ENCODE data around the gene MAP3K2.

Gene MAP3K2

GRCh38 chr2:127426501-127427354 is 39.0 kb upstream of the MAP3K2 start:
- Histone ChIP-seq H3K27ac (ENCODE audit: low read depth, low read length) (no peak overlapping the region), H4K20me1 (ENCODE audit: control insufficient read depth, insufficient read depth, low read depth, low read length) (no peaks in the 10 kb centered on the region), H3K27me3 (ENCODE audit: control insufficient read depth, low read length) (peaks cover 15% of the 10 kb centered on the region), H3K4me3 (ENCODE audit: low read length) (no peak overlapping the region), H3K4me2 (ENCODE audit: low read length) (no peak overlapping the region), H3K4me1 (ENCODE audit: control insufficient read depth, low read length) (peaks cover 16% of the 10 kb centered on the region), H3F3A (ENCODE audit: control insufficient read depth, insufficient read depth) (no peaks in the 10 kb centered on the region), H3K9me2 (replicated peaks; ENCODE audit: control insufficient read depth, low read length) (no peaks in the 10 kb centered on the region), H3K79me2 (ENCODE audit: control insufficient read depth, low read length) (no peaks in the 10 kb centered on the region), H3K9me3 (ENCODE audit: control insufficient read depth, insufficient read depth, low read length) (no peaks in the 10 kb centered on the region), H3K36me3 (ENCODE audit: control insufficient read depth, low read length) (no peaks in the 10 kb centered on the region)
- TF ChIP-seq EZH2phosphoT487 (IDR thresholded peaks at IDR 0.05; ENCODE audit: borderline replicate concordance, low read length) = no peak
- TF ChIP-seq CTCF (IDR thresholded peaks at IDR 0.05; ENCODE audit: low read depth, low read length, poor library complexity, severe bottlenecking) = no peak

- Histone ChIP-seq H3K4me2 (ENCODE audit: low read length) (no peak overlapping the region), H3K4me1 (ENCODE audit: control insufficient read depth, low read length) (peaks cover 16% of the 10 kb centered on the region), H3K9me2 (replicated peaks; ENCODE audit: control insufficient read depth, low read length) (no peaks in the 10 kb centered on the region), H3F3A (ENCODE audit: control insufficient read depth, insufficient read depth) (no peaks in the 10 kb centered on the region), H3K27me3 (ENCODE audit: control insufficient read depth, low read length) (peaks cover 17% of the 10 kb centered on the region), H3K9me3 (ENCODE audit: control insufficient read depth, insufficient read depth, low read length) (no peaks in the 10 kb centered on the region), H3K36me3 (ENCODE audit: control insufficient read depth, low read length) (no peaks in the 10 kb centered on the region), H3K27ac (ENCODE audit: low read depth, low read length) (no peak overlapping the region), H3K79me2 (ENCODE audit: control insufficient read depth, low read length) (no peaks in the 10 kb centered on the region), H3K4me3 (ENCODE audit: low read length) (no peak overlapping the region), H4K20me1 (ENCODE audit: control insufficient read depth, insufficient read depth, low read depth, low read length) (no peaks in the 10 kb centered on the region)
- TF ChIP-seq CTCF (IDR thresholded peaks at IDR 0.05; ENCODE audit: low read depth, low read length, poor library complexity, severe bottlenecking) (no peak), EZH2phosphoT487 (IDR thresholded peaks at IDR 0.05; ENCODE audit: borderline replicate concordance, low read length) (no peak)
Observed at GRCh38 chr2:127425540-127426490, 38.0 kb upstream of the MAP3K2 start.

- Histone ChIP-seq H3F3A (ENCODE audit: control insufficient read depth, insufficient read depth) (no peaks in the 10 kb centered on the region), H3K9me2 (replicated peaks; ENCODE audit: control insufficient read depth, low read length) (no peaks in the 10 kb centered on the region), H3K4me3 (ENCODE audit: low read length) (no peak overlapping the region), H3K4me2 (ENCODE audit: low read length) (no peak overlapping the region), H4K20me1 (ENCODE audit: control insufficient read depth, insufficient read depth, low read depth, low read length) (no peaks in the 10 kb centered on the region), H3K4me1 (ENCODE audit: control insufficient read depth, low read length) (peaks cover 16% of the 10 kb centered on the region), H3K27me3 (ENCODE audit: control insufficient read depth, low read length) (peaks cover 17% of the 10 kb centered on the region), H3K79me2 (ENCODE audit: control insufficient read depth, low read length) (no peaks in the 10 kb centered on the region), H3K9me3 (ENCODE audit: control insufficient read depth, insufficient read depth, low read length) (no peaks in the 10 kb centered on the region), H3K27ac (ENCODE audit: low read depth, low read length) (no peak overlapping the region), H3K36me3 (ENCODE audit: control insufficient read depth, low read length) (no peaks in the 10 kb centered on the region)
- no peak for TF ChIP-seq CTCF (IDR thresholded peaks at IDR 0.05; ENCODE audit: low read depth, low read length, poor library complexity, severe bottlenecking)
- no peak for TF ChIP-seq EZH2phosphoT487 (IDR thresholded peaks at IDR 0.05; ENCODE audit: borderline replicate concordance, low read length)
Observed at GRCh38 chr2:127424598-127425520, 37.1 kb upstream of the MAP3K2 start.
